OCI-LY1 (cell line): ENCODE data around the gene EPC2.

ENCODE experiments used
- H2AFZ ChIP-seq: fragments of 200-600 bp; sonication (generic), shearing (Covaris generic); 2 replicates; pipeline ENCODE4 v1.6.0; 2014; ENCODE audit warnings: antibody characterized with exemption, mild to moderate bottlenecking, low read length
- H3F3A ChIP-seq: fragments of 200-600 bp; sonication (generic), shearing (Covaris generic); 2 replicates; pipeline ENCODE4 v1.6.0; 2014; ENCODE audit warnings: mild to moderate bottlenecking, antibody characterized with exemption, low read length, moderate library complexity; ENCODE audit not compliant: insufficient read depth
- H3K27ac ChIP-seq: fragments of 200-600 bp; sonication (generic); 2 replicates; pipeline ENCODE4 v1.5.1; 2014; ENCODE audit warnings: low read length, mixed run types, mild to moderate bottlenecking, low read depth; ENCODE audit not compliant: poor library complexity, severe bottlenecking
- H3K27me3 ChIP-seq: fragments of 200-600 bp; sonication (generic); 2 replicates; pipeline ENCODE4 v1.6.0; 2014; ENCODE audit warnings: antibody characterized with exemption, mild to moderate bottlenecking, low read length, moderate library complexity; ENCODE audit not compliant: insufficient read depth
- H3K36me3 ChIP-seq: fragments of 200-600 bp; sonication (generic); 2 replicates; pipeline ENCODE4 v1.6.1; 2014; ENCODE audit warnings: mild to moderate bottlenecking, antibody characterized with exemption, low read length, moderate library complexity, mixed read lengths; ENCODE audit not compliant: insufficient read depth
- H3K4me1 ChIP-seq: fragments of 200-600 bp; sonication (generic); 2 replicates; pipeline ENCODE4 v1.5.1; 2014; ENCODE audit warnings: mild to moderate bottlenecking, low read length, moderate library complexity; ENCODE audit not compliant: insufficient read depth, severe bottlenecking
- H3K4me2 ChIP-seq: fragments of 200-600 bp; sonication (generic), shearing (Covaris generic); 2 replicates; pipeline ENCODE4 v1.6.1; 2014; ENCODE audit warnings: low read length
- H3K4me3 ChIP-seq: fragments of 200-600 bp; sonication (generic); 2 replicates; pipeline ENCODE4 v1.5.1; 2014; ENCODE audit warnings: low read length, low read depth, mild to moderate bottlenecking, mixed read lengths; ENCODE audit not compliant: poor library complexity, severe bottlenecking
- H3K79me2 ChIP-seq: fragments of 200-600 bp; shearing (Covaris generic); 2 replicates; pipeline ENCODE4 v1.6.1; 2016; ENCODE audit warnings: mixed run types, low read length, mixed read lengths; ENCODE audit not compliant: insufficient read depth
- H3K9ac ChIP-seq: fragments of 200-600 bp; sonication (generic), shearing (Covaris generic); 2 replicates; pipeline ENCODE4 v1.6.1; 2014; ENCODE audit warnings: mild to moderate bottlenecking, low read length, mixed read lengths
- H3K9me2 ChIP-seq: fragments of 200-600 bp; sonication (generic), shearing (Covaris generic); 2 replicates; pipeline ENCODE4 v1.6.1; 2014; ENCODE audit warnings: low read depth, mild to moderate bottlenecking, low read length, mixed read lengths
- H3K9me3 ChIP-seq: fragments of 200-600 bp; shearing (Covaris generic); 2 replicates; pipeline ENCODE4 v1.6.1; 2014; ENCODE audit warnings: low read length, mixed read lengths
- H4K20me1 ChIP-seq: fragments of 200-600 bp; sonication (generic), shearing (Covaris generic); 2 replicates; pipeline ENCODE4 v1.6.0; 2016; ENCODE audit warnings: mild to moderate bottlenecking, low read length; ENCODE audit not compliant: insufficient read depth
- CTCF ChIP-seq: fragments of 200-600 bp; sonication (generic), shearing (Covaris generic); IDR thresholded peaks from 2 replicates; pipeline ENCODE4 v1.5.1; 2017; ENCODE audit warnings: mild to moderate bottlenecking, antibody characterized with exemption, low read length, moderate library complexity, mixed read lengths
- EZH2 ChIP-seq: fragments of 200-600 bp; sonication (generic), shearing (Covaris generic); IDR thresholded peaks from 2 replicates; pipeline ENCODE4 v1.8.0; 2017; ENCODE audit warnings: borderline replicate concordance, mixed run types, mild to moderate bottlenecking, antibody characterized with exemption, low read length, moderate library complexity, mixed read lengths

EPC2 gene

GRCh38 chr2:148649936-148650335, 5.4 kb downstream of the EPC2 start:
- H3K9me3 ChIP-seq: no peaks in the 10 kb centered on the region
- no peak overlapping the region for H2AFZ ChIP-seq
- no peak overlapping the region for H3K9ac ChIP-seq
- H3K36me3 ChIP-seq: no peaks in the 10 kb centered on the region
- H3K27me3 ChIP-seq: no peaks in the 10 kb centered on the region
- no peaks in the 10 kb centered on the region for H4K20me1 ChIP-seq
- H3K9me2 ChIP-seq: no peaks in the 10 kb centered on the region
- no peak overlapping the region for H3K4me2 ChIP-seq
- H3K4me3 ChIP-seq: no peak overlapping the region
- H3K27ac ChIP-seq: no peak overlapping the region
- peaks cover 88% of the 10 kb centered on the region for H3K79me2 ChIP-seq
- TF ChIP-seq EZH2: no peak
- no peak for TF ChIP-seq CTCF
- H3K4me1 ChIP-seq: peaks cover 46% of the 10 kb centered on the region
- no peaks in the 10 kb centered on the region for H3F3A ChIP-seq

- no peaks in the 10 kb centered on the region for H4K20me1 ChIP-seq
- H2AFZ ChIP-seq: no peak overlapping the region
- H3K4me3 ChIP-seq: no peak overlapping the region
- no peak for TF ChIP-seq CTCF
- TF ChIP-seq EZH2: no peak
- peaks cover 97% of the 10 kb centered on the region for H3K79me2 ChIP-seq
- H3K9me2 ChIP-seq: no peaks in the 10 kb centered on the region
- H3K9me3 ChIP-seq: no peaks in the 10 kb centered on the region
- no peaks in the 10 kb centered on the region for H3F3A ChIP-seq
- no peak overlapping the region for H3K9ac ChIP-seq
- peaks cover 46% of the 10 kb centered on the region for H3K4me1 ChIP-seq
- no peak overlapping the region for H3K4me2 ChIP-seq
- H3K27ac ChIP-seq: no peak overlapping the region
- no peaks in the 10 kb centered on the region for H3K27me3 ChIP-seq
- no peaks in the 10 kb centered on the region for H3K36me3 ChIP-seq
Observed at GRCh38 chr2:148650881-148651280, 6.3 kb downstream of the EPC2 start.

GRCh38 chr2:148651972-148652371, 7.4 kb downstream of the EPC2 start:
- Histone ChIP-seq H3K4me2 (peak overlapping the region; percentile 16; the same call in 1 of the 2 replicates), H4K20me1 (no peaks in the 10 kb centered on the region)

GRCh38 chr2:148653437-148653836, 8.9 kb downstream of the EPC2 start:
- Histone ChIP-seq H2AFZ (no peak overlapping the region), H4K20me1 (no peaks in the 10 kb centered on the region), H3K9ac (no peak overlapping the region; the same call in 1 of the 2 replicates), H3K4me2 (peak overlapping the region; percentile 25; the same call in 1 of the 2 replicates), H3K9me2 (no peaks in the 10 kb centered on the region), H3K27me3 (no peaks in the 10 kb centered on the region), H3K36me3 (no peaks in the 10 kb centered on the region), H3K9me3 (no peaks in the 10 kb centered on the region), H3F3A (no peaks in the 10 kb centered on the region), H3K79me2 (peaks cover 100% of the 10 kb centered on the region), H3K4me1 (peaks cover 64% of the 10 kb centered on the region), H3K4me3 (no peak overlapping the region), H3K27ac (peak overlapping the region; percentile 41)
- TF ChIP-seq EZH2 (no peak), CTCF (no peak)

More at GRCh38 chr2:148651972-148652371, 7.4 kb downstream of the EPC2 start:
- Histone ChIP-seq H3K36me3 (no peaks in the 10 kb centered on the region), H3K4me3 (no peak overlapping the region), H3K9me3 (no peaks in the 10 kb centered on the region), H3K79me2 (peaks cover 98% of the 10 kb centered on the region), H3K4me1 (peaks cover 49% of the 10 kb centered on the region), H3K9me2 (no peaks in the 10 kb centered on the region), H3K27ac (no peak overlapping the region), H2AFZ (no peak overlapping the region), H3K27me3 (no peaks in the 10 kb centered on the region), H3F3A (no peaks in the 10 kb centered on the region), H3K9ac (no peak overlapping the region)
- TF ChIP-seq EZH2: no peak
